GM19239 (cell line): ENCODE data around the gene NHERF1.
A peak's percentile ranks its signal among the peaks of the same experiment; 100 is the strongest.

ENCODE experiments used
- DNase-seq: peaks from one replicate; pipeline ENCODE4 v3.0.0; 2011; ENCODE audit warnings: low spot score; ENCODE audit not compliant: insufficient read length
- FAIRE-seq: peaks from 2 replicates; lab custom pipeline; 2011; peaks lifted over from hg19 to GRCh38; lab: Jason Lieb, UNC

Gene NHERF1

DNA sequence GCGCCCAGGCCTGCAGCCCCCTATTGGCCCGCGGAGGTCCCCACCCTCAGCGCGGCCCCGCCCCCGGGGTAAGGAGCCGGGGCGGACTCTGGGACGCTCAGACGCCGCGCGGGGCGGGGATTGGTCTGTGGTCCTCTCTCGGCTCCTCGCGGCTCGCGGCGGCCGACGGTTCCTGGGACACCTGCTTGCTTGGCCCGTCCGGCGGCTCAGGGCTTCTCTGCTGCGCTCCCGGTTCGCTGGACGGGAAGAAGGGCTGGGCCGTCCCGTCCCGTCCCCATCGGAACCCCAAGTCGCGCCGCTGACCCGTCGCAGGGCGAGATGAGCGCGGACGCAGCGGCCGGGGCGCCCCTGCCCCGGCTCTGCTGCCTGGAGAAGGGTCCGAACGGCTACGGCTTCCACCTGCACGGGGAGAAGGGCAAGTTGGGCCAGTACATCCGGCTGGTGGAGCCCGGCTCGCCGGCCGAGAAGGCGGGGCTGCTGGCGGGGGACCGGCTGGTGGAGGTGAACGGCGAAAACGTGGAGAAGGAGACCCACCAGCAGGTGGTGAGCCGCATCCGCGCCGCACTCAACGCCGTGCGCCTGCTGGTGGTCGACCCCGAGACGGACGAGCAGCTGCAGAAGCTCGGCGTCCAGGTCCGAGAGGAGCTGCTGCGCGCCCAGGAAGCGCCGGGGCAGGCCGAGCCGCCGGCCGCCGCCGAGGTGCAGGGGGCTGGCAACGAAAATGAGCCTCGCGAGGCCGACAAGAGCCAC lies at the start of gene NHERF1:
Gene NHERF1, plus strand, starts transcription at position 100 of the 750 bp plus-strand sequence. Its CDS starts 219 bp downstream, at position 319.
- DNase-seq (peak; percentile 90), FAIRE-seq (peak; percentile 75)

DNA sequence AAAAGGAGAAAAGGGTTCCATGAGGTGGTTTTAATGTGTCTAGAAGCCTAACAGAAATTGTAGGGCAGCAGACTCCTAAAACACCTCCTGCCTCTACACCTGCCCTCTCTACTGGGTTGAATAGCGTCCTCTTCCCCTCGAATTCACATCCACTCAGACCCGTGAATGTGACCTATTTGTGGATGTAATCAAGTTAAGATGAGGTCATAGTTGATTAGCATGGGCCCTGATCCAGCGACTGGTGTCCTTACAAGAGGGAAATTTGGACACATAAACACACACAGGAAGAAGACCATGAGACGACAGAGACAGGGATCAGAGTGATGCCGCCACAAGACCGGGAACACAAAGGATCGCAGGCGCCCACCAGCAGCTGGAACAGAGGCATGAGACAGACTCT lies 49.2 kb upstream of the NHERF1 start:
- no peak for FAIRE-seq
- no peak for DNase-seq

DNA sequence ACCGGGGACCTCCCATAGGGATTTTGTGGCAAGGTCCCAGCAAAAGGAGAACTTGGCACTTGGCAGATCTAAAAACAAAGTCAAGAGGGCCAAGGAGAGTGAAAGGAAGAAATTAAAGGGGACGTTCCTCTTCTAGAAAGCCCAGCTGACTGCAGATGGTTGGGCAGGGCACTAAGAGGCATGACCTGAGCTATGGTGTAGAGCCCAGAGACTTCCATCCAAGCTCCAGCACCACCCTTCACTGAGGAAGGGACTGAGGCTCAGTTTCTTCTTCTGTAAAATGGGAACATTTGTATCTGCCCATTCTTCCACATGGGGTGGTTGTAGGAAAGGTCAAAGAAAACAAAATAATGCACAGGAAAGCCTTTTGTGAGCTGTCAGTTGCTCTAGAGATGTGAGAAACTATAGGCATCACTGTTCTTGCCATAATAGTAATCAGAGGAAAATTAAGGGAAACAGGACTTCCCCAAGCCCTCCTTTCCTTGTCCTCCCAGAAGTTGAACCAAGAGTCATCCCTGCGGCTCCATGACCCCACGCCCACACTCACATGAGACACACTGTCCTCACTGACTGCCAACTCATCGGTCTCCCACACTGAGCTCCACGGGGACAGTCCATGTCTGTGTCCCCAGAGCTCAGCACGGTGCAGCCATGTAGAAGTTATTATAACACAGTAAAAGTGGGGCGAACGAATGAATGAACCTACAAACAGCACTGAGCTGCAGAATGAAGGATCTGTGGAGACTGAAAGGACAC lies 46.1 kb upstream of the NHERF1 start:
- FAIRE-seq (no peak), DNase-seq (no peak)

DNA sequence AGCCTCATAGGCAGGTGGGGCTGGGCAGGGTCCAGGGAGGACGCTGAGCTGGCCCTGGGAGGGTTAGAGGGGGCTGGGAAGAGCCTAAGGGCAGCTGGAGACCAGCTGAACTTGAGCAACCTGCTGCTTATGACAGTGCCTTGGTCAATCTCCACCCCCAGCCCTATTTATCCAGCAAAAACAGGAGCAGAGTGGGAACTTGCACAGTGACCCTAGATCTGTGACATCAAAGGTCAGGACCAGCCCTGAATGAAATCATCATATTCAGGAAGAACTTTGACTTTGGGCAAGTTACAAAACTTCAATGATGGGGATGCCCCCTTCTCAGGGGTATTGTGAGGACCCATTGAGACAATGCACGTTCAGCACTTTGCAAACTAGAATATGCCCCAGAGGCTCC lies 45.1 kb upstream of the NHERF1 start:
- FAIRE-seq (no peak), DNase-seq (no peak)

DNA sequence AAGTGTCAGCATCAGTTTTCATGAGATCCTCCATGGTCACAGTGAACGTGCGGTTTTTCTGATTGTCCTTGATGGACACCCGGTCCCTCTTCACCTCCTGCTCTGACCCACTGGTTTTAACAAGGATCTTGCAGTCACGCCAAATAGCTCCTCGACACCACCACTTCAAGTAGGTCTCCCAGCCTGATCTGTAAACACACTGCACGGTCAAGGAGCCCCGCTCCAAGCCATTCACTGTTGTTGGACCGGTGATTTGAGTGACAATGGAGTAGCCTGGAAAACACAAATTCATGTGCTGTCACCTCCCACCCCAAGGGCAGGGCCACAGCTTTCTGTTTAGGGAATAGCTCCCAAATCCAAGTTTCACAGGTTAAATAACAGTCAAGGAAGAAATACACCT lies 43.9 kb upstream of the NHERF1 start:
- DNase-seq (no peak), FAIRE-seq (no peak)

DNA sequence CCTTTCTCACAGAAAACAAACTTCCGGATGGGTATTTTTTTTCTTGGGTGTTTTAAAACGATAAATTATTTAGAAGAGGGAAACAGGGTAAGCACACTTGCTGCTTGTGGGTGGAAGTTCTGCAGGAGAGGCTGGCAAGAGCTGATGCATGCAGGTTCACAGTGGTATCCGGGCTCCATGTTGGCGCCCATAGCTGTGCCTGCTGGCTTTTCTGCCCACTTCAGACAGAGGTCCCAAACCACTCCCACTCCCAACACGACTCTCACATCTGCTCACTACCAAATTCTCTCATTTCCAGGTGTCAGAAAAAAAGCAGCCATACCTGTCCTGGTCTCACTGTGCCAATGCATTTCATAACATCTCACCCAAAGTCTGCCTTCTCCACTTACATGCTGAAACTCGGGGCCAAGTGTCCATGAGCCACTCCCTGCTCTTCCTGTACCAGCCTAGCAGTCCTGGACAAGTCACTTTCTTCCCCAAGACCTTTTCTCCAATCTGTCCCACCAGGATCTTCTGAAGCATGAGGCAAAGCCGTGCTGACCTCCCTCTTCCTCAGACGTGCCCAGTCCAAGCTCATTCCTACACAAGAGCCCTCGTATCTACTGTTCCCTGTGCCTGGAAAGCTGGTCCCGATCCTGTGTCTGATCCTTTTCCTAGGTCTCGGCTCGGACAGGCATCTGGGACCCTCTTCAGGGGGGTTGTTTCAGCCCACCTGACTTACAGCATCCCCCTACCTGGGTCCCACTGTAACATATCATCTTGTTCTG lies 37.2 kb upstream of the NHERF1 start:
- no peak for FAIRE-seq
- no peak for DNase-seq

DNA sequence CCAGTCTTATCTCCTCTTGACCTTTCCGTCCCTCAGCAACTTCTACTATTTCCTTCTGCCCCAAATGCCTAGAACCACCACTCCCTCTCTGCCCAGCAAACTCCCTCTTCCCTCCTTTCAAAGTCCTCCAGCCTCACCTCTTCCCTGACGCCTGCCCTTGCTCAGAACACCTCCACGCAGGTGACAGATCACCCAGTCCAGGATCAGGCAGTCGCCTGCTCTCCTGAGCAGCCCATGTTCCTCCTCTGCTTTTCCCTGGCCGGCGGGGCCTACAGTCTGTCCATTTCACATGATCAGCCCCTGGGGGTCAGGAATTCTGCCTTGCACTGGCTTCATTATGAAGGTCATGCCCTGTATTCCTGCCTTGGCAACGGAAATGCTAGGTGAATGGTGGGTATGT lies 36.1 kb upstream of the NHERF1 start:
- DNase-seq = no peak
- no peak for FAIRE-seq

DNA sequence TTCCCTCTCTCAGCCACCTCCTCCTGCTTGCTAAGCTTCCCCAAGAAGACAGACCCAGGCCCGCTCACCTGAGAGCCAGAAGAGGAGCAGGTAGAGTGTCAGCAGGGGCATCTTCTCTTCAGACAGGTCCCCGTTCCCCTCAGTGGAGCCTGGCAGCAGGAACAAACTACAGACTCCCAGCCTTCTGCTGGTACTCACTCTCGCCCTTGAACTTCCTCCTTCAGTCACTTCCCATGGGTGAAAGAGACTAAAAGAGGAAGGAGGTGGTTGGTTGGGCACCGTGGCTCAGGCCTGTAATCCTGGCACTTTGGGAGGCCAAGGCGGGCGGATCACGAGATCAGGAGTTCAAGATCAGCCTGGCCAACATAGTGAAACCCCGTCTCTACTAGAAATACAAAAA lies 35.7 kb upstream of the NHERF1 start, which contains the start of gene CD300LF:
Gene CD300LF, minus strand, starts transcription at position 168 of the 400 bp plus-strand sequence. Its CDS starts 57 bp downstream, at position 111.
- DNase-seq (no peak), FAIRE-seq (no peak)

DNA sequence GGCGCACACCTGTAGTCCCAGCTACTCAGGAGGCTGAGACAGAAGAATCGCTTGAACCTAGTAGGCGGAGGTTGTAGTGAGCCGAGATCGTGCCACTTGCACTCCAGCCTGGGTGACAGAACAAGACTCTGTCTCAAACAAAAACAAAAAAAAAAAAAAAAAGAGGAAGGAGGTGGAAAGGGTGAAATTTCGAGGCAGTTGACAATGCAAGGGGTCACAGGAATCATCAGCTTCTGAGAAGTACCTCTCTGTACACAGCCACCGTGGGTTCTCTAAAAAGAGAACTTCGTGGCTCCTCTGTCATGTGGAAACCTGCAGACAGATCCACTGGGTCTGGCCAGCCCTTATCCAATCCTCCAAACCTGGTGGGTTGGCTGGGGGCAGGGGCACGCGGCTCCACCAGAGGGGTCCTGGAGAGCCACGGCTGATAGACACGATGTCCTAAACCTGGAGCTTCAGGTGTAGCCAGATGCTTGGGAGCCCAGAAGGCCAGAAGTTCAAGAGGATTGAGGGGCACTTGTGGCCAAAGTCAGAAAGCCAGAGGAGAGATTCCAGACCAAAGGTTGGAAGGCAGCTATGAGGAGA lies 35.2 kb upstream of the NHERF1 start:
- no peak for DNase-seq
- FAIRE-seq = no peak

DNA sequence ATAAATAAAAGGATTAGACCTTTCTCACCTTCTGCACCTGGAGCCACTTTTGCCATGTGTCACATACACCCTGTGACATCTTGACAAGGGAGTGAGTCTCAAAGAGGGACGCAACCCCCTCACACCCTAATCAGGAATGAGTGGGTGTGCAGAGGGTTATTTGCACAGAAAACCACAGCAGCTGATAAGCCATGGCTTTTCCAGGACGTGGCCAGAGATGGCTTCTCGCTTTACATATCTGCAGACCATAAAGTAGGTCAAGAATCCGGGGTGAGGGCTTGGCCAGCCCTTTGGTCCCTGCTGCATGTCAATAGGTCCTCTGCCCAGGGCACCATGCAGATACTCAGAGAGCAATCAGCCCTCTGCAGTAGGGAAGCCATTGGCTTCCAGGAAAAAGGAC lies 33.3 kb upstream of the NHERF1 start:
- DNase-seq (no peak), FAIRE-seq (no peak)

DNA sequence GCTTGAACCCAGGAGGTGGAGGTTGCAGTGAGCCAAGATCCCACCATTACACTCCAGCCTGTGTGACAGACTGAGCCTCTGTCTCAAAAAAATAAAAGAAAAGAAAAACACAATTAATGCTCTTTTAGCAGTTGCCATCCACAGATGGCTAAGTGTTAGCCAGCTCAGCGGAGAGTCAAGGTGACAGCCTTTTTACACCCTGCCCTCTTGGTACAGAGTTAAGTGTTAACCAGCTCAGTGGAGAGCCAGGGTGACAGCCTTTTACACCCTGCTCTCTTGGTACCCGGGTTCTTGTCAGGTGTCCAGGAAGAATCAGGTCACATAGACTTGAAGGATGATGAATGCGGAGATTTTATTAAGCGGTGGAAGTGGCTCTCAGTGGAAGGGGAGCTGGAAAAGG lies 27.9 kb upstream of the NHERF1 start:
- DNase-seq (no peak), FAIRE-seq (no peak)

DNA sequence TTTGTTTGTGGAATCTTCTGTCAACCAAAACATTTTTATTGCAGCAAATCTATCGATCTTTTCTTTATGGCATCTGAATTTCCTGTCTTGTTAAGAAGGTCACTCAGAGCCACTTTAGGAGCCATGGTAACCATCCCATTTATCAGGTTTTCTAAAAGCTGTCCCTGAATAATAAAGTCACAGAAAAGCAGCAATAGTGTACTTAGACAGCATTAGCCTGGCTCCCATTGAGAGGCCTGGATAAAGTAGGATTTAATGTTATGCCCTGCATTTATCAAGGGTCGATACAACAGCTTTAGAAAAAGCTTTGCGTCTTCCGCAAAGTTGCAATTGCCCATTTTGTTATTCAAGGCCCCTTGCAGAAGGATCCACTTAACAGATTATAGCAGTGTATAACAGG lies 25.6 kb upstream of the NHERF1 start:
- no peak for FAIRE-seq

DNA sequence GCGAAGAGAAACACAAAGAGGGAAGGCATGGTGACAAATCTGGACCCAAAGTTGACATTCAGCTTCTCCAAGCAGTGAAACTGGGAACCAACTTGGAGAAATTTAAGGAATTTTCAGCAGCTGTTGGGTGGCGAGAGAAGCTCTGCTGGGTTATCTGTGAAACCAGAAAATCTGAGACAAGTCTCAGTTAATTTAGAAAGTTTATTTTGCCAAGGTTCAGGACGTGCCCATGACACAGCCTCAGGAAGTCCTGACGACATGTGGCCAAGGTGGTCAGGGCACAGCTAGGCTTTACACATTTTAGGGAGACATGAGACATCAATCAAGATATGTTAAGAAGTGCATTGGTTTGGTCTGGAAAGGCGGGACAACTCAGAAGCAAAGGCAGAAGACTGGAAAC lies 24.5 kb upstream of the NHERF1 start:
- DNase-seq (no peak), FAIRE-seq (no peak)

More for the DNA sequence above, 25.6 kb upstream of the NHERF1 start:
- no peak for DNase-seq

DNA sequence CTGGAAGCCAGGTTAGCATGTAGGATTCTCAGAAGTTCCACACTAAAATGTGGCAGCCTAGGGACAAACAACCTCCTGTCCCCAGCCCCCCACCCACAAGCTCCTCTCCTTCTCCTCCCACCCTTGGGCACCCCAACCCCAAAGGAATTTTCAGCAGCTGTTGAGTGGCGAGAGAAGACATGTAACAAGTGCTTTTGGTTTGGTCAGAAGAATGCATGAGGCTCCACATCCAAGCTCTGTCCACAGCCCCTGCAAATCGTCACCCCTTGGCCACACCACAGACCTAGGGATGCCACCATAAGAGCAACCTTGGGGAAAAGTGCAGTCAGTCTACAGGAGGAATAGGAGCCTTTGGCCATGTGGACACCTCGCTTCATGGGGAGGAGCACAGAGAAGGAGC lies 23.3 kb upstream of the NHERF1 start:
- DNase-seq (no peak), FAIRE-seq (no peak)

DNA sequence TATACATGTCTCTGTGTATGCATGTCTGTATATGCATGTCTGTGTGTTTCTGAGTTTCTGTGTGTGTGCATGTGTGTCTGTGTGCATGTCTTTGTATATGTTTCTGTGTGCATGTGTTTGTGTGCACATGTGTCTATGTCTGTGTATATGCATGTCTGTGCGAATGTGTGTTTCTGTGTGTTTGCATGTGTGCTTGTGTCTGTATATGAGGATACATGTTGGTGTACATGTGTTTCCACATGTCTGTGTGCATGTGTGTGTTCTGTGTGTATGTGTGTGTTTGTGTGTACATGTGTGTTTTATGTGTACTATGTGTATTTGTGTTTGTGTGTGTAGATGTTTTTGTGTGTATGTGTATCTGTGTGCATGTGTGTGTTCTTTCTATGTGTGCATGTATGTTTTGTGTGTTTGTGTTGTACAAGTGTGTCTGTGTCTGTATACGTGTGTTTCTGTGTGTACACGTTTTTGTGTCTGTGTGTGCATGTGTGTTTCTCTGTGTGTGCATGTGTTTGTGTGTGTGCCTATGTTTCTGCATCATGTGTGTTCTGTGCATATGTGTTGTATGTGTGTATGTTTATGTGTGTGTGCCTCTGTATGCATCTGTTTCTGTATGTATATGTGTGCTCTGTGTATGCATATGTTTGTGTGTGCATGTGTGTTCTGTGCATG lies 20.3 kb upstream of the NHERF1 start:
- FAIRE-seq = no peak

DNA sequence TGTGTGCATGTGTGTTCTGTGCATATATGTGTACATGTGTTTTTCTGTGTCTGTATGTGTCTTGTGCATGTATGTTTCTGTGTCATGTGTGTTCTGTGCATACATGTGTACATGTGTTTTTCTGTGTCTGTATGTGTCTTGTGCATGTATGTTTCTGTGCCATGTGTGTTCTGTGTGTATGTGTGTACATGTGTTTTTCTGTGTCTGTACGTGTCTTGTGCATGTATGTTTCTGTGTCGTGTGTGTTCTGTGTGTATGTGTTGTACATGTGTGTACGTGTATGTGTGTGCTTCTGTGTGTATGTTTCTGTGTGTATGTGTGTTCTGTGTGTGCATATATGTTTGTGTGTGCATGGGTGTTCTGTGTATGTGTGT lies 19.7 kb upstream of the NHERF1 start:
- DNase-seq (no peak), FAIRE-seq (no peak)

More for the DNA sequence above, 20.3 kb upstream of the NHERF1 start:
- DNase-seq = no peak

DNA sequence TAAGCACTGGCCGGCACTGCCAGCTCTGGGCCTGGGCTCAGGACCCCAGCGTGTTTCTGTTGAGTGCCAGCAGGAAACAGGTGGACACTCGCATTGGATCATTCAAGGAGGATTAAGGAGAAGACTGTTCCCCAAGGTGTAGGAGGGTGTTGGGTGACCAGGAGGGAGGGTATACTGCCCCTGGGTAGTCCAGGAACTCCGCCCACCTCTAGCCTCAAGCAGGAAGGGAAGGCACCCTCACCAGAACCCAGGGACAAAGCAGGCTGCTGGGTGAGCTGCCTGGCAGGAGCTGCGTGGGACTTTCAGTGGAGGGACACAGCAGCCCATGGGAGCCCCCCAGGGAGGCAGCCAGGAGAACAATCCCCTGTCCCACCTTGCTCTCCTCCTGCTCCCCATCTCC lies 19.1 kb upstream of the NHERF1 start:
- no peak for FAIRE-seq
- no peak for DNase-seq

DNA sequence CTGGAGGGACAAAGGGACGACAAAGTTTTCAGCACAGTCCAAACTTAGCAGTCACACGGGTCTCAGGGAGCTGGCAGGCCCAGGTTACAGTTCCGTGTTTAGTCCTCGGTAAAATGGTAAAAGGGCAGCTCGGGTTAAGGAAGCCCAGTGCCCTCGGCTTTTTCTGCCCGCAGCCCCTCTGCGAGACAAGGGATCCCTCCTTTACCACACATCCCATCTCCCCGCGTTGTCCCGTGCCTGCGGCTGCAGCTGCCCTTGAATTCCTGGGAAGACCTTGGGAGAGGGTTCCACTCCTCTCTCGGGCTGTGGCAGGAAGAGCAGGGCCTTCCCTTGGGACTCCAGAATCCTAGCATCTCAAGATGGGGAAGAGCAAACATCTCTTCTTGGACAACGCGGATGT lies 18.6 kb upstream of the NHERF1 start:
- DNase-seq = no peak

DNA sequence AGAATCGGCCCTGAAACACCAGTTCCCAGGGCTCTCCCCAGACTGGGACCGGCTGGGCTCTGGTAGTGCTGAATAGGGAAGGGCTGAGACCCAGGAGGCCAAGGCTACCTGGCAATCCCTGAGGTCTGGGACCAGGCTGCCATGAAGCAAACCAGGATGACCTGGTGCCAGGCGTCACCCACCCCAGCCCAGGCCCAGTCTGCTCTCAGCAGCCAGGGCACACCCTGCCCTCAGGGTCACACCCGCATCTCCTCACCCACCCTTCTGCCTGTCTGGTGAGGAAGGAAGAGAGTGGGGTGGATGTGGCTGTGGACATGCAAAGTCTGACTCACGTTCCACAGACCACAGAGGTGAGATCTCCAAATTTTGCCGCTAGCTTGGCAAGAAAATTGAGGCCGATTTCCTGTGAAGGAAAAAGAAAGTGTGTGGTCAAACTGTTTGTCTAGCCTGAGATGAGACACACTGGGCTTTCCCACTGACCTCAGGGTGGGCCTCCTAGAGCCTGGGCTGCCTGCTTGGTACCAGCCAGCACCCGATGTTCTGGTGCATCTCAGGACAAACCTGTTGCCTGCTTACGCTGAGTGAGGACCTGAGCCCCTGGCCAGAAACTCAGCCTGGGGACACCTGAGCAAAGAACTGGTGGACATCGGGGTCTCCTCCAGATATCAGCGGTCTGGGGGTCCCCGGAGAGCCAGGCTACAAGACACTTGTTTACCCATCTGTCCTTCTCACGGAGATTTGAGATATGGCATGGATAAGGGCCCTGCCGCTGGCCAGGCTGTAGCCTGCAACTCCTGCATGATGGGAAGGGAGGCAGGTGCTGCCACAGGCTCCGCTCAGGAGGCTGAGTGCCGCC lies 17.7 kb upstream of the NHERF1 start:
- FAIRE-seq (no peak), DNase-seq (no peak)

More for the DNA sequence above, 18.6 kb upstream of the NHERF1 start:
- FAIRE-seq = no peak
